Activated CD8-positive, alpha-beta memory T cell treated with anti-CD3 and anti-CD28 coated beads, Interleukin-2, amount 50 U/mL, for 24 hours (primary cell): ENCODE data around the gene KLHL29.

ENCODE experiments used
- DNase-seq: peaks from one replicate; pipeline ENCODE4 v3.0.0-alpha.2; 2020; ENCODE audit errors: extremely low read depth

The KLHL29 gene

GRCh38 chr2:23571085-23571484 is 186.1 kb downstream of the KLHL29 start:
- no peak for DNase-seq

- no peak for DNase-seq
Observed at GRCh38 chr2:23571527-23572282, 186.7 kb downstream of the KLHL29 start.

- no peak for DNase-seq
Observed at GRCh38 chr2:23574919-23575654, 190.1 kb downstream of the KLHL29 start.

GRCh38 chr2:23578964-23579671 is 194.1 kb downstream of the KLHL29 start:
- no peak for DNase-seq

- DNase-seq: no peak
Observed at GRCh38 chr2:23579674-23580073, 194.7 kb downstream of the KLHL29 start.

- DNase-seq: no peak
Observed at GRCh38 chr2:23583467-23583866, 198.5 kb downstream of the KLHL29 start.

GRCh38 chr2:23584054-23584745 is 199.2 kb downstream of the KLHL29 start:
- DNase-seq: no peak

GRCh38 chr2:23585273-23586170 is 200.5 kb downstream of the KLHL29 start:
- no peak for DNase-seq

GRCh38 chr2:23586741-23587306 is 201.8 kb downstream of the KLHL29 start:
- no peak for DNase-seq

GRCh38 chr2:23587341-23587880 is 202.4 kb downstream of the KLHL29 start:
- no peak for DNase-seq

GRCh38 chr2:23588106-23588505 is 203.1 kb downstream of the KLHL29 start:
- no peak for DNase-seq

- no peak for DNase-seq
Observed at GRCh38 chr2:23588508-23589201, 203.7 kb downstream of the KLHL29 start.

GRCh38 chr2:23589220-23589647 is 204.3 kb downstream of the KLHL29 start:
- DNase-seq: no peak

GRCh38 chr2:23589739-23590138 is 204.8 kb downstream of the KLHL29 start:
- no peak for DNase-seq

- no peak for DNase-seq
Observed at GRCh38 chr2:23590241-23590869, 205.4 kb downstream of the KLHL29 start.

GRCh38 chr2:23591111-23591510 is 206.1 kb downstream of the KLHL29 start:
- DNase-seq: no peak

- no peak for DNase-seq
Observed at GRCh38 chr2:23592061-23592685, 207.2 kb downstream of the KLHL29 start.

GRCh38 chr2:23592898-23593751 is 208.1 kb downstream of the KLHL29 start:
- no peak for DNase-seq
